Mononuclear cell (primary cell): ENCODE data around the gene C5AR2. TPM values are rescaled to one million over a fixed set of nuclear protein-coding genes. Genes with fewer than 3 reads are reported as not detected.

Experiments used
- H3K27me3 ChIP-seq: 2 replicates; pipeline ENCODE4 v1.6.0; 2011; ENCODE audit warnings: low read length, control low read depth; ENCODE audit not compliant: insufficient read depth
- H3K4me1 ChIP-seq: 2 replicates; pipeline ENCODE4 v1.5.1; 2011; ENCODE audit warnings: mild to moderate bottlenecking, low read length, control low read depth; ENCODE audit not compliant: insufficient read depth
- H3K4me3 ChIP-seq: 2 replicates; pipeline ENCODE4 v1.5.1; 2011; ENCODE audit warnings: mild to moderate bottlenecking, low read length, moderate library complexity
- H3K9me3 ChIP-seq: 2 replicates; pipeline ENCODE4 v1.5.1; 2011; ENCODE audit warnings: low read depth, mild to moderate bottlenecking, control low read depth, low read length
- total RNA-seq: library from RNA; depleted of rRNA; stranded (reverse); fragments of >200 nt; gene quantifications from one replicate; pipeline ENCODE4 v1.2.3, GENCODE V29; 2012

The C5AR2 gene
- total RNA-seq, 1 donor, result 4.1 TPM

GRCh38 chr19:47370045-47370611 lies 38.2 kb downstream of the C5AR2 start:
- no peaks in the 10 kb centered on the region for H3K9me3 ChIP-seq
- no peak overlapping the region for H3K4me3 ChIP-seq
- no peaks in the 10 kb centered on the region for H3K27me3 ChIP-seq
- H3K4me1 ChIP-seq, result peaks cover 32% of the 10 kb centered on the region

- no peaks in the 10 kb centered on the region for H3K27me3 ChIP-seq
- no peak overlapping the region for H3K4me3 ChIP-seq
- H3K4me1 ChIP-seq, result peaks cover 34% of the 10 kb centered on the region
Measured at GRCh38 chr19:47371261-47371660, 39.3 kb downstream of the C5AR2 start.

GRCh38 chr19:47372603-47373002 lies 40.6 kb downstream of the C5AR2 start:
- Histone ChIP-seq H3K4me3 (no peak overlapping the region), H3K9me3 (no peaks in the 10 kb centered on the region)

More at GRCh38 chr19:47371261-47371660, 39.3 kb downstream of the C5AR2 start:
- H3K9me3 ChIP-seq, result no peaks in the 10 kb centered on the region

GRCh38 chr19:47373246-47374240 lies 41.6 kb downstream of the C5AR2 start:
- no peaks in the 10 kb centered on the region for H3K27me3 ChIP-seq
- no peak overlapping the region for H3K4me3 ChIP-seq
- H3K9me3 ChIP-seq, result no peaks in the 10 kb centered on the region
- H3K4me1 ChIP-seq, result peaks cover 40% of the 10 kb centered on the region

More at GRCh38 chr19:47372603-47373002, 40.6 kb downstream of the C5AR2 start:
- Histone ChIP-seq H3K27me3 (no peaks in the 10 kb centered on the region), H3K4me1 (peaks cover 40% of the 10 kb centered on the region)

- Histone ChIP-seq H3K27me3 (no peaks in the 10 kb centered on the region), H3K4me1 (peaks cover 26% of the 10 kb centered on the region), H3K9me3 (no peaks in the 10 kb centered on the region), H3K4me3 (no peak overlapping the region)
Measured at GRCh38 chr19:47374876-47375693, 43.1 kb downstream of the C5AR2 start.

- Histone ChIP-seq H3K4me3 (no peak overlapping the region), H3K4me1 (peaks cover 17% of the 10 kb centered on the region), H3K27me3 (no peaks in the 10 kb centered on the region), H3K9me3 (no peaks in the 10 kb centered on the region)
Measured at GRCh38 chr19:47375694-47376588, 44.0 kb downstream of the C5AR2 start.

GRCh38 chr19:47376589-47377144 lies 44.7 kb downstream of the C5AR2 start:
- no peaks in the 10 kb centered on the region for H3K27me3 ChIP-seq
- no peak overlapping the region for H3K4me3 ChIP-seq
- no peaks in the 10 kb centered on the region for H3K9me3 ChIP-seq
- peaks cover 17% of the 10 kb centered on the region for H3K4me1 ChIP-seq

GRCh38 chr19:47377208-47377701 lies 45.3 kb downstream of the C5AR2 start:
- H3K4me3 ChIP-seq, result no peak overlapping the region
- peaks cover 20% of the 10 kb centered on the region for H3K4me1 ChIP-seq
- H3K9me3 ChIP-seq, result no peaks in the 10 kb centered on the region
- no peaks in the 10 kb centered on the region for H3K27me3 ChIP-seq

- no peak overlapping the region for H3K4me3 ChIP-seq
- H3K4me1 ChIP-seq, result peaks cover 26% of the 10 kb centered on the region
- H3K9me3 ChIP-seq, result no peaks in the 10 kb centered on the region
- H3K27me3 ChIP-seq, result no peaks in the 10 kb centered on the region
Measured at GRCh38 chr19:47377801-47378200, 45.8 kb downstream of the C5AR2 start.

GRCh38 chr19:47378246-47378645 lies 46.3 kb downstream of the C5AR2 start:
- H3K27me3 ChIP-seq, result no peaks in the 10 kb centered on the region
- H3K9me3 ChIP-seq, result no peaks in the 10 kb centered on the region
- no peak overlapping the region for H3K4me3 ChIP-seq
- peaks cover 30% of the 10 kb centered on the region for H3K4me1 ChIP-seq

GRCh38 chr19:47379381-47379938 lies 47.5 kb downstream of the C5AR2 start:
- H3K27me3 ChIP-seq, result no peaks in the 10 kb centered on the region
- H3K4me1 ChIP-seq, result peaks cover 42% of the 10 kb centered on the region
- no peaks in the 10 kb centered on the region for H3K9me3 ChIP-seq
- no peak overlapping the region for H3K4me3 ChIP-seq

- Histone ChIP-seq H3K4me1 (peaks cover 45% of the 10 kb centered on the region), H3K9me3 (no peaks in the 10 kb centered on the region), H3K4me3 (no peak overlapping the region), H3K27me3 (no peaks in the 10 kb centered on the region)
Measured at GRCh38 chr19:47380559-47380958, 48.6 kb downstream of the C5AR2 start.

GRCh38 chr19:47381121-47381520 lies 49.1 kb downstream of the C5AR2 start:
- no peak overlapping the region for H3K4me3 ChIP-seq
- no peaks in the 10 kb centered on the region for H3K9me3 ChIP-seq
- H3K27me3 ChIP-seq, result no peaks in the 10 kb centered on the region
- H3K4me1 ChIP-seq, result peaks cover 45% of the 10 kb centered on the region
